Measurements from ENCODE around the gene VSX1.

VSX1 gene

DNA sequence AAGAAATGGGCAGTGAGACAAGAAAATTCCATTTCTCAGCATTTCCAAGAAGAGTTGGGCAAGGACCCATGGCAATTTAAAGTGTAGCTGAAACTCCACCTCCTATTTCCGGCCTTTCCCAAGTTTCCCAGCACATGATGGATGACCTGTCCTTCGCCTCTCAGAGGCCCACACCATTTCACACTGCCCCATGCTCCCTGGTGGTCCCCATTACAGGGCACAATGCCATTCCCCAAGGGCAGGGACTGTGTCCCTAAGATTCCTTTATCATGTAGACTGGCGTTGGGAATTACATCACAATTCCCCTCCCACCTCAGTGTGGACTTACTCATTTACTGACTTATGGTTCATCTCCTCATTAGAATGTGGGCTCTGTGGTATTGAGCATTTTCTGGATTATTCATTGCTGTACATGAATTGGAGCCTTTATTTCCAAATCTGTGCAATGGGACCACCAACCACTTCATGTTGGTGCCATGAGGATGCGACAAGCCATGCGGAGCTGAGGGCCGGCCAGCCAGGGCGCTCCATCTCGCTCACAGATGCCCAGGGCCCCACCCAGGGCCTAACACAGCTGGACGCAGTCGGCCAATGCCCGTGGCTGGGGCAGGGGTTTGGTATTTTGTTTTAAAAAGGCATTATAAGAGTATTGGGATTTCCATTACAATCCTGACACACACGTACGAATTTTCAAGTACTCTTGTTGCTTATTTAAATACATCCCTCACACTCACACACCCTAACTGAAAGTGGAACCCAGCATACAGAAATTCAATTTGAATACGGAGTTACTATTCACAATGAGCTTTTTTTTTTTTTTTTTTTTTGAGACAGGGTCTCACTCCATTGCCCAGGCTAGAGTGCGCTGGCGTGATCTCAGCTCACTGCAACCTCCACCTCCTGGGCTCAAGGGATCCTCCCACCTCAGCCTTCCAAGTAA, 29.4 kb downstream of the VSX1 start:
- Histone ChIP-seq H3K4me1 (ENCODE audit: control insufficient read depth in 1 of 2, insufficient read depth in 2 of 2, low read length in 2 of 2) (peaks cover 72 to 75% of the 10 kb centered on the region in 2 donors), H3K27me3 (ENCODE audit: control insufficient read depth in 1 of 2, insufficient read depth in 2 of 2, low read length in 2 of 2) (no peaks in the 10 kb centered on the region), H3K9ac (ENCODE audit: low read depth in 1 of 2, low read length in 2 of 2) (no peak overlapping the region), H3K27ac (ENCODE audit: low read depth, low read length) (peak overlapping the region; percentile 61), H3K4me3 (ENCODE audit: low read depth in 1 of 2, low read length in 2 of 2) (peak overlapping the region; percentile 23 to 88), H3K36me3 (ENCODE audit: control insufficient read depth in 1 of 2, insufficient read depth in 2 of 2, low read length in 2 of 2) (peaks cover 12 to 17% of the 10 kb centered on the region in 2 donors), H3K9me3 (ENCODE audit: control insufficient read depth in 1 of 2, low read length in 2 of 2) (no peaks in the 10 kb centered on the region)

DNA sequence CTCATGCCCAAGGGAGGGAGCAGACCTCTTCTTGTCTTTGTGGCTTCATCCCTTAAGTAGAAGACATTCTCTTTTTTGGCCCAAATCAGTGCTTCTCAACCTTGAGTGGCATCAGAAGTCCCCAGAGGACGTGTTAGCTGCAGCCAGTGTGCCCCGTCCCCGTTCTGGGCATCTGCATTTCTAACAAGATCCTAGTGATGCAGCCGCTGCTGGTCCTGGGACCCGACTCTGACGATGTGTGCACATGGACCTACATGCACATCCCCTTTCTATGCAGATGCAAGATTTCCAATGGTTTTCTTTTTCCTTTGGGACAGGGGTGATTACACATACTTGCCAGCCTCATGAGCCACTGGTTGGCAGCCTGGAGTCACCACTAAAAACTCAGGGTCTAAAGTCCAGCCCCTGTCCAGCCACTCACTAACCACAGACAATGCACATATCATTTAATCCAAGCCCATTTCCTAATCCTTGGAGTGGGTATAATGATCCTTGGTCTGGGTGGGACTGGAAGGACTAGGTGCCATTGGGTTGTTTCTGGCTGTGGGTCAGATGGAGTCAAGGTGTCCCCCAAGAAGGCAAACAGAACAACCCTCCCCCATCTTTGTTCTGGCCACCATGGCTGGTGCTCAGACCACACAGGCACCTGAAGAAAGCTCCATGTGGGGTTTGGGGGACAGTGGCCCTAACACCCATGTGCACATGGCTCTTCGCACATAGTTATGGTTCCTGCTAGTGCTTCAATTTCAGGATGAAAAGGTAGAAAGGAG, 30.4 kb downstream of the VSX1 start:
- H3K9me3 ChIP-seq (ENCODE audit: control insufficient read depth in 1 of 2, low read length in 2 of 2), result no peaks in the 10 kb centered on the region
- peaks cover 70% of the 10 kb centered on the region in 2 donors for H3K4me1 ChIP-seq (ENCODE audit: control insufficient read depth in 1 of 2, insufficient read depth in 2 of 2, low read length in 2 of 2)
- H3K9ac ChIP-seq (ENCODE audit: low read depth in 1 of 2, low read length in 2 of 2), result no peak overlapping the region
- no peak overlapping the region for H3K4me3 ChIP-seq (ENCODE audit: low read depth in 1 of 2, low read length in 2 of 2)
- peaks cover 21 to 27% of the 10 kb centered on the region in 2 donors for H3K36me3 ChIP-seq (ENCODE audit: control insufficient read depth in 1 of 2, insufficient read depth in 2 of 2, low read length in 2 of 2)
- H3K27me3 ChIP-seq (ENCODE audit: control insufficient read depth in 1 of 2, insufficient read depth in 2 of 2, low read length in 2 of 2), result no peaks in the 10 kb centered on the region
- no peak overlapping the region for H3K27ac ChIP-seq (ENCODE audit: low read depth, low read length)

GRCh38 chr20:25050501-25051350, 31.2 kb downstream of the VSX1 start:
- H3K4me1 ChIP-seq (ENCODE audit: control insufficient read depth in 1 of 2, insufficient read depth in 2 of 2, low read length in 2 of 2), result peaks cover 61 to 62% of the 10 kb centered on the region in 2 donors
- peaks cover 27 to 33% of the 10 kb centered on the region in 2 donors for H3K36me3 ChIP-seq (ENCODE audit: control insufficient read depth in 1 of 2, insufficient read depth in 2 of 2, low read length in 2 of 2)
- H3K9me3 ChIP-seq (ENCODE audit: control insufficient read depth in 1 of 2, low read length in 2 of 2), result no peaks in the 10 kb centered on the region
- no peak overlapping the region for H3K4me3 ChIP-seq (ENCODE audit: low read depth in 1 of 2, low read length in 2 of 2)
- H3K27me3 ChIP-seq (ENCODE audit: control insufficient read depth in 1 of 2, insufficient read depth in 2 of 2, low read length in 2 of 2), result no peaks in the 10 kb centered on the region
- no peak overlapping the region for H3K27ac ChIP-seq (ENCODE audit: low read depth, low read length)
- H3K9ac ChIP-seq (ENCODE audit: low read depth in 1 of 2, low read length in 2 of 2), result no peak overlapping the region

DNA sequence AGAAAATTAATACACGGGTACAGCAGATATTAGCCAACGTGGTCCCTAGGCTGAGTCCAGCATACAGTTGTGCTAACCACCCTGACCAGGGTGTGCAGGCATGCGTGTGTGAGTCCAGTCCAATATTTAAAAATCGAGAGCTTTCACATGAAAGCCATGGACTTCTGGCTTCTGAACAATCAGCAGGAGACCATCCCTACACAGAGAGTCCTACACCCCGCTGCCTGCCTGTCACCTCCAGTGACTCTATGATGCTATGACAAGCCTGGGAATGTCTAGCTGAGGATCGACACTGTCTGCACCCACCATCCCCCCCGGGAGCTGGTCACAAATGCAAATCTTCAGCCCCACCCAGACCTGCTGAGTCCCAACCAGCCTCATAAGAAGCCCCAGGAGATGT, 31.9 kb downstream of the VSX1 start:
- H3K4me1 ChIP-seq (ENCODE audit: control insufficient read depth in 1 of 2, insufficient read depth in 2 of 2, low read length in 2 of 2), result peaks cover 61 to 62% of the 10 kb centered on the region in 2 donors
- no peak overlapping the region for H3K4me3 ChIP-seq (ENCODE audit: low read depth in 1 of 2, low read length in 2 of 2)
- H3K9ac ChIP-seq (ENCODE audit: low read depth in 1 of 2, low read length in 2 of 2), result no peak overlapping the region
- no peaks in the 10 kb centered on the region for H3K27me3 ChIP-seq (ENCODE audit: control insufficient read depth in 1 of 2, insufficient read depth in 2 of 2, low read length in 2 of 2)
- H3K27ac ChIP-seq (ENCODE audit: low read depth, low read length), result no peak overlapping the region
- peaks cover 27 to 40% of the 10 kb centered on the region in 2 donors for H3K36me3 ChIP-seq (ENCODE audit: control insufficient read depth in 1 of 2, insufficient read depth in 2 of 2, low read length in 2 of 2)
- H3K9me3 ChIP-seq (ENCODE audit: control insufficient read depth in 1 of 2, low read length in 2 of 2), result no peaks in the 10 kb centered on the region

DNA sequence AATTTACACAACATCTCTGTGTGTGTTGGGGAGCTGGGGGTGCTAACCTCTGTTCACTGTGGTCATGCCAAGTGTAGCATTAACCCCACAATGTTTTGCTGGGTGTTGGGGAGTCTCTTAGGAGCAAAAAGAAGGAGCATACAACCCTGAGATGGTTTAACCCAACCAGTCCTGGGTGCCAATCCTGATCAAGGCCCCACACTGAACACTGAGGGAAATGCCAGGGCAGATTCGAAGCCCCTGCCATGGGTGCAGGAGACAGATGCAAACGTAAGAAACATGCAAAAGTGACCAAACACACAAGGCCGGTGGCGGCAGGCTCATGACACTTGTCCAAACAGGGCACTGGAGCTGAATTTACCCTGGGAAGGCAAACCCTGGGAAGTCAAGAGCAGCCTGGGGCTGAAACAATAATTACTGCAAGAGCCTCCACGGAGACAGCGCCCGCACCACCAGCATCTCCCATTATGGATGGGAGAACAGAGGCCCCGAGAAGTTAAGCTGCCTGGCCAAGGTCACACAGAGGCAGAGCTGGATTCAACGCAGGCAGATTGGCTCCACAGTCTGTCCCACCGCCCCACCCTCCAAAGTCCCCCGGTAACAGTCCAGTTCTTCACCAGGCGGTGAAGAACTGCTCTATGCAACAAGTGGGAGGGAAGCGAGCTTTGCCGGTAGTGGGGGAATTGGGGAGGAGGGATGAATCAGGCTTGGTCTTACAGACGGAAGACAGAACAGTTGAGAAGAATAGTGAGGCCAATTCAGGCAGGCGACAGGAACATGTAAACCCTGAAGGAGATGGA, 32.5 kb downstream of the VSX1 start:
- no peaks in the 10 kb centered on the region for H3K9me3 ChIP-seq (ENCODE audit: control insufficient read depth in 1 of 2, low read length in 2 of 2)
- no peak overlapping the region for H3K27ac ChIP-seq (ENCODE audit: low read depth, low read length)
- peaks cover 27 to 40% of the 10 kb centered on the region in 2 donors for H3K36me3 ChIP-seq (ENCODE audit: control insufficient read depth in 1 of 2, insufficient read depth in 2 of 2, low read length in 2 of 2)
- H3K4me1 ChIP-seq (ENCODE audit: control insufficient read depth in 1 of 2, insufficient read depth in 2 of 2, low read length in 2 of 2), result peaks cover 59 to 60% of the 10 kb centered on the region in 2 donors
- no peak overlapping the region for H3K4me3 ChIP-seq (ENCODE audit: low read depth in 1 of 2, low read length in 2 of 2)
- H3K9ac ChIP-seq (ENCODE audit: low read depth in 1 of 2, low read length in 2 of 2), result no peak overlapping the region
- H3K27me3 ChIP-seq (ENCODE audit: control insufficient read depth in 1 of 2, insufficient read depth in 2 of 2, low read length in 2 of 2), result no peaks in the 10 kb centered on the region

- Histone ChIP-seq H3K36me3 (ENCODE audit: control insufficient read depth in 1 of 2, insufficient read depth in 2 of 2, low read length in 2 of 2) (peaks cover 27 to 40% of the 10 kb centered on the region in 2 donors), H3K27ac (ENCODE audit: low read depth, low read length) (no peak overlapping the region), H3K9ac (ENCODE audit: low read depth in 1 of 2, low read length in 2 of 2) (no peak overlapping the region), H3K27me3 (ENCODE audit: control insufficient read depth in 1 of 2, insufficient read depth in 2 of 2, low read length in 2 of 2) (no peaks in the 10 kb centered on the region), H3K4me3 (ENCODE audit: low read depth in 1 of 2, low read length in 2 of 2) (no peak overlapping the region), H3K9me3 (ENCODE audit: control insufficient read depth in 1 of 2, low read length in 2 of 2) (no peaks in the 10 kb centered on the region), H3K4me1 (ENCODE audit: control insufficient read depth in 1 of 2, insufficient read depth in 2 of 2, low read length in 2 of 2) (peaks cover 50 to 51% of the 10 kb centered on the region in 2 donors)
Measured at GRCh38 chr20:25048519-25048952, 33.4 kb downstream of the VSX1 start.

- Histone ChIP-seq H3K4me1 (ENCODE audit: control insufficient read depth in 1 of 2, insufficient read depth in 2 of 2, low read length in 2 of 2) (peaks cover 52 to 54% of the 10 kb centered on the region in 2 donors), H3K36me3 (ENCODE audit: control insufficient read depth in 1 of 2, insufficient read depth in 2 of 2, low read length in 2 of 2) (peaks cover 27 to 40% of the 10 kb centered on the region in 2 donors), H3K9me3 (ENCODE audit: control insufficient read depth in 1 of 2, low read length in 2 of 2) (no peaks in the 10 kb centered on the region), H3K9ac (ENCODE audit: low read depth in 1 of 2, low read length in 2 of 2) (no peak overlapping the region), H3K27me3 (ENCODE audit: control insufficient read depth in 1 of 2, insufficient read depth in 2 of 2, low read length in 2 of 2) (no peaks in the 10 kb centered on the region), H3K27ac (ENCODE audit: low read depth, low read length) (no peak overlapping the region), H3K4me3 (ENCODE audit: low read depth in 1 of 2, low read length in 2 of 2) (no peak overlapping the region)
Measured at GRCh38 chr20:25047766-25048165, 34.2 kb downstream of the VSX1 start.

- Histone ChIP-seq H3K27ac (ENCODE audit: low read depth, low read length) (no peak overlapping the region), H3K9ac (ENCODE audit: low read depth in 1 of 2, low read length in 2 of 2) (no peak overlapping the region), H3K4me1 (ENCODE audit: control insufficient read depth in 1 of 2, insufficient read depth in 2 of 2, low read length in 2 of 2) (peaks cover 52 to 55% of the 10 kb centered on the region in 2 donors), H3K4me3 (ENCODE audit: low read depth in 1 of 2, low read length in 2 of 2) (no peak overlapping the region), H3K27me3 (ENCODE audit: control insufficient read depth in 1 of 2, insufficient read depth in 2 of 2, low read length in 2 of 2) (no peaks in the 10 kb centered on the region), H3K36me3 (ENCODE audit: control insufficient read depth in 1 of 2, insufficient read depth in 2 of 2, low read length in 2 of 2) (peaks cover 27 to 40% of the 10 kb centered on the region in 2 donors), H3K9me3 (ENCODE audit: control insufficient read depth in 1 of 2, low read length in 2 of 2) (no peaks in the 10 kb centered on the region)
Measured at GRCh38 chr20:25046736-25047666, 34.9 kb downstream of the VSX1 start.
